IMR-90 (cell line): ENCODE results near the gene TMEM37. TPM values are rescaled to one million over a fixed set of nuclear protein-coding genes. Genes with fewer than 3 reads are reported as not detected.

ENCODE experiments used
- ATAC-seq: fragments of 200-7000 bp; cut with Tn5 transposase; 2 replicates; pipeline ENCODE4 v1.9.1; 2020; ENCODE audit warnings: low read depth, mild to moderate bottlenecking, moderate library complexity
- BruUV-seq: library from RNA; stranded (reverse); fragments of 400-500 nt; replicated peaks from 2 replicates; lab custom pipeline; 2021; lab: Mats Ljungman, UMichigan
- CTCF ChIA-PET: fragments of 300-600 bp; formaldehyde crosslinking; extraction: SDS; loops from one replicate; lab custom pipeline; 2021; ENCODE audit warnings: antibody characterized with exemption; lab: Yijun Ruan, JAX
- POLR2A ChIA-PET: fragments of 300-600 bp; sonication (Branson Sonifier 250); formaldehyde crosslinking; loops from one replicate; lab custom pipeline; 2022; ENCODE audit warnings: antibody characterized with exemption; ENCODE audit not compliant: unreplicated experiment; lab: Charles Lee
- DNase-seq: peaks from one replicate; pipeline ENCODE4 v3.0.0; 2013
- H2AFZ ChIP-seq: replicated peaks from 2 replicates; pipeline ENCODE3; 2013; ENCODE audit warnings: low read length, mild to moderate bottlenecking; ENCODE audit not compliant: poor library complexity
- H2AK5ac ChIP-seq: 2 replicates; pipeline ENCODE4 v1.6.1; 2013; ENCODE audit warnings: low read depth, low read length, inconsistent platforms
- H2AK9ac ChIP-seq: replicated peaks from 2 replicates; pipeline ENCODE3; 2013; ENCODE audit warnings: mild to moderate bottlenecking, low read depth, low read length, moderate library complexity; ENCODE audit not compliant: poor library complexity
- H2BK120ac ChIP-seq: 2 replicates; pipeline ENCODE4 v1.6.1; 2013; ENCODE audit warnings: low read depth, low read length, inconsistent platforms
- H2BK15ac ChIP-seq: 3 replicates; pipeline ENCODE4 v1.6.1; 2013; ENCODE audit warnings: low read depth, low read length, inconsistent platforms
- H2BK20ac ChIP-seq: 2 replicates; pipeline ENCODE4 v1.6.1; 2013; ENCODE audit warnings: low read depth, mild to moderate bottlenecking, inconsistent platforms, low read length, moderate library complexity
- H2BK5ac ChIP-seq: 2 replicates; pipeline ENCODE4 v1.6.1; 2013; ENCODE audit warnings: mild to moderate bottlenecking, low read depth, low read length, inconsistent platforms; ENCODE audit not compliant: poor library complexity, severe bottlenecking
- H3K14ac ChIP-seq: replicated peaks from 2 replicates; pipeline ENCODE4 v1.6.1; 2013; ENCODE audit warnings: low read depth, low read length, inconsistent platforms
- H3K18ac ChIP-seq: 2 replicates; pipeline ENCODE4 v1.6.1; 2013; ENCODE audit warnings: low read depth, low read length, control low read depth
- H3K23ac ChIP-seq: 2 replicates; pipeline ENCODE4 v1.6.1; 2013; ENCODE audit warnings: low read depth, low read length, inconsistent platforms
- H3K27ac ChIP-seq: 2 replicates; pipeline ENCODE4 v1.5.1; 2013; ENCODE audit warnings: mild to moderate bottlenecking, control low read depth, low read length; ENCODE audit not compliant: insufficient read depth
- H3K27me3 ChIP-seq: 2 replicates; pipeline ENCODE4 v1.6.1; 2013; ENCODE audit warnings: low read length; ENCODE audit not compliant: control insufficient read depth, insufficient read depth
- H3K36me3 ChIP-seq: 2 replicates; pipeline ENCODE4 v1.6.1; 2013; ENCODE audit warnings: low read length, mixed read lengths; ENCODE audit not compliant: control insufficient read depth, insufficient read depth
- H3K4ac ChIP-seq: 2 replicates; pipeline ENCODE4 v1.6.1; 2013; ENCODE audit warnings: low read depth, low read length, inconsistent platforms
- H3K4me1 ChIP-seq: 2 replicates; pipeline ENCODE4 v1.6.1; 2013; ENCODE audit warnings: low read length, mixed read lengths; ENCODE audit not compliant: control insufficient read depth, insufficient read depth
- H3K4me2 ChIP-seq: 2 replicates; pipeline ENCODE4 v1.6.1; 2013; ENCODE audit warnings: low read depth, mild to moderate bottlenecking, control low read depth, low read length, moderate library complexity
- H3K4me3 ChIP-seq: 2 replicates; pipeline ENCODE4 v1.5.1; 2013; ENCODE audit warnings: low read depth, mild to moderate bottlenecking, control low read depth, low read length, moderate library complexity; ENCODE audit not compliant: insufficient read depth
- H3K56ac ChIP-seq: 2 replicates; pipeline ENCODE4 v1.6.1; 2013; ENCODE audit warnings: low read length, inconsistent platforms; ENCODE audit not compliant: insufficient read depth; ENCODE audit errors: extremely low read depth
- H3K79me1 ChIP-seq, 2 experiments: 2 replicates each; pipeline ENCODE4 v1.6.1; 2013; ENCODE audit warnings: low read length in 2 of 2, inconsistent platforms in 1 of 2, low read depth in 1 of 2
- H3K9ac ChIP-seq: 2 replicates; pipeline ENCODE4 v1.6.1; 2013; ENCODE audit warnings: low read depth, low read length, control low read depth
- H3K9me1 ChIP-seq: 2 replicates; pipeline ENCODE4 v1.6.1; 2013; ENCODE audit warnings: low read length, inconsistent platforms; ENCODE audit not compliant: insufficient read depth
- H3K9me3 ChIP-seq: 2 replicates; pipeline ENCODE4 v1.6.1; 2013; ENCODE audit warnings: low read length; ENCODE audit not compliant: control insufficient read depth, insufficient read depth
- H4K20me1 ChIP-seq: 2 replicates; pipeline ENCODE4 v1.6.1; 2013; ENCODE audit warnings: low read length, inconsistent platforms; ENCODE audit not compliant: insufficient read depth
- H4K5ac ChIP-seq: 2 replicates; pipeline ENCODE4 v1.6.1; 2013; ENCODE audit warnings: mild to moderate bottlenecking, low read depth, low read length, control low read depth
- H4K8ac ChIP-seq, 2 experiments: 2 replicates each; pipeline ENCODE4 v1.6.1; 2013; ENCODE audit warnings: low read depth in 2 of 2, low read length in 2 of 2, control low read depth in 1 of 2, inconsistent platforms in 1 of 2
- H4K91ac ChIP-seq: 2 replicates; pipeline ENCODE4 v1.6.1; 2013; ENCODE audit warnings: low read depth, low read length, inconsistent platforms; ENCODE audit not compliant: insufficient read depth
- BHLHE40 ChIP-seq: fragments of 150-350 bp; IDR thresholded peaks from 2 replicates; pipeline ENCODE4 v1.6.1; 2016; ENCODE audit warnings: mild to moderate bottlenecking, low read depth, low read length
- CEBPB ChIP-seq: IDR thresholded peaks from 2 replicates; pipeline ENCODE4 v1.6.1; 2012; ENCODE audit warnings: low read depth, low read length, improper control_type of control experiment
- CHD1 ChIP-seq: IDR thresholded peaks from 2 replicates; pipeline ENCODE4 v1.6.1; 2012; ENCODE audit warnings: low read depth, low read length, improper control_type of control experiment
- CTCF ChIP-seq: conservative IDR thresholded peaks from 2 replicates; pipeline ENCODE4 v1.5.1; 2012; ENCODE audit warnings: mild to moderate bottlenecking, low read depth, low read length, improper control_type of control experiment
- FOS ChIP-seq: fragments of 150-350 bp; IDR thresholded peaks from 2 replicates; pipeline ENCODE4 v1.6.1; 2016; ENCODE audit warnings: low read depth, low read length
- MAFK ChIP-seq: IDR thresholded peaks from 2 replicates; pipeline ENCODE4 v1.6.1; 2012; ENCODE audit warnings: low read depth, low read length, improper control_type of control experiment
- MAZ ChIP-seq: IDR thresholded peaks from 2 replicates; pipeline ENCODE4 v1.6.1; 2012; ENCODE audit warnings: low read depth, mild to moderate bottlenecking, low read length, improper control_type of control experiment, moderate library complexity, borderline replicate concordance
- MXI1 ChIP-seq: IDR thresholded peaks from 2 replicates; pipeline ENCODE4 v1.6.1; 2012; ENCODE audit warnings: low read depth, mild to moderate bottlenecking, low read length, moderate library complexity, borderline replicate concordance
- NFE2L2 ChIP-seq: fragments of 150-350 bp; IDR thresholded peaks from 2 replicates; pipeline ENCODE4 v1.6.1; 2016; ENCODE audit warnings: low read depth, mild to moderate bottlenecking, low read length
- POLR2A ChIP-seq: IDR thresholded peaks from 2 replicates; pipeline ENCODE4 v1.6.1; 2012; ENCODE audit warnings: mild to moderate bottlenecking, low read depth, low read length
- RAD21 ChIP-seq: IDR thresholded peaks from 2 replicates; pipeline ENCODE4 v1.6.1; 2012; ENCODE audit warnings: low read length, improper control_type of control experiment
- RCOR1 ChIP-seq: IDR thresholded peaks from 2 replicates; pipeline ENCODE4 v1.6.1; 2012; ENCODE audit warnings: mild to moderate bottlenecking, low read length, improper control_type of control experiment; ENCODE audit not compliant: insufficient replicate concordance
- RFX5 ChIP-seq: IDR thresholded peaks from 2 replicates; pipeline ENCODE4 v1.8.0; 2012; ENCODE audit warnings: low read depth, mild to moderate bottlenecking, low read length, moderate library complexity
- SMC3 ChIP-seq: fragments of 150-350 bp; IDR thresholded peaks from 2 replicates; pipeline ENCODE4 v1.6.1; 2016; ENCODE audit warnings: low read depth, mild to moderate bottlenecking, antibody characterized with exemption, low read length, moderate library complexity
- USF2 ChIP-seq: fragments of 150-350 bp; IDR thresholded peaks from 2 replicates; pipeline ENCODE4 v1.6.1; 2017; ENCODE audit warnings: mild to moderate bottlenecking, antibody characterized with exemption, low read length, low read depth
- WGBS, 2 experiments: methylation state at CpG; one replicate each; pipeline versions ENCODE4 v1.1.5 to v1.1.7; 2013; ENCODE audit warnings: missing lambda C conversion rate in 2 of 2; ENCODE audit not compliant: insufficient read length in 1 of 2; ENCODE audit errors: extremely low coverage in 2 of 2; 5-methylcytosine and 5-hydroxymethylcytosine counted together
- dilution Hi-C: fragments of 300-500 bp; cut with HindIII; formaldehyde crosslinking; loops from one replicate; pipeline ENCODE4 v1.14.3; 2018; ENCODE audit warnings: low sequenced_read_pairs; ENCODE audit not compliant: unreplicated experiment
- in situ Hi-C: fragments of 300-500 bp; cut with MboI; formaldehyde crosslinking; loops from 3 replicates; pipeline ENCODE4 v1.14.3; 2019; ENCODE audit warnings: low sequenced_read_pairs, inconsistent platforms, mixed read lengths
- intact Hi-C: fragments of 100-400 bp; cut with micrococcal nuclease; formaldehyde crosslinking; loops from 2 replicates; pipeline ENCODE4 v1.10.0; 2022
- polyA plus RNA-seq, 3 experiments: library from polyadenylated mRNA; depleted of rRNA; stranded (reverse); fragments of >200 nt; gene quantifications; 2 replicates each; pipeline ENCODE4 v1.2.3, GENCODE V29; 2012; ENCODE audit warnings: low replicate concordance in 1 of 3
- total RNA-seq: library from RNA; depleted of rRNA; stranded (reverse); fragments of >200 nt; gene quantifications from 2 replicates; pipeline ENCODE4 v1.2.3, GENCODE V29; 2012
- TF ChIP-seq, protein P1 (sequence below): fragments of 150-350 bp; IDR thresholded peaks from 2 replicates; pipeline ENCODE4 v1.6.1; 2016; ENCODE audit warnings: low read depth, mild to moderate bottlenecking, low read length, moderate library complexity, borderline replicate concordance

The TMEM37 gene
- total and polyA plus RNA-seq, 2 of the 4 experiments (the other 2 are of a cell fraction): under 0.01 to 0.39 TPM

GRCh38 chr2:119469661-119470297, 38.1 kb downstream of the TMEM37 start:
- intact Hi-C loops (no loop called here), in situ Hi-C loops (loop anchor here (5.0 kb wide), 1 partner anchor 52 kb away; no protein-coding TSS in a partner anchor), dilution Hi-C loops (no loop called here)
- H2AK5ac ChIP-seq: no peak overlapping the region
- no peak overlapping the region for H3K4me2 ChIP-seq
- H3K4me3 ChIP-seq: no peak overlapping the region
- no peaks in the 10 kb centered on the region for H3K9me1 ChIP-seq
- H2BK20ac ChIP-seq: no peak overlapping the region
- no peak overlapping the region for H2BK5ac ChIP-seq
- H3K56ac ChIP-seq: no peak overlapping the region
- no peaks in the 10 kb centered on the region for H4K20me1 ChIP-seq
- H2BK15ac ChIP-seq: no peak overlapping the region
- DNase-seq: no peak
- no peaks in the 10 kb centered on the region for H3K4me1 ChIP-seq
- no TSS peak for BruUV-seq
- H2AFZ ChIP-seq: no peak overlapping the region
- H3K27ac ChIP-seq: no peak overlapping the region
- H3K18ac ChIP-seq: no peak overlapping the region
- no peaks in the 10 kb centered on the region for H3K36me3 ChIP-seq
- no peaks in the 10 kb centered on the region for H3K79me1 ChIP-seq
- no peak overlapping the region for H3K4ac ChIP-seq
- no peak for TF ChIP-seq SMC3
- TF ChIP-seq NFE2L2: no peak
- TF ChIP-seq CEBPB: no peak
- TF ChIP-seq, protein P1, sequence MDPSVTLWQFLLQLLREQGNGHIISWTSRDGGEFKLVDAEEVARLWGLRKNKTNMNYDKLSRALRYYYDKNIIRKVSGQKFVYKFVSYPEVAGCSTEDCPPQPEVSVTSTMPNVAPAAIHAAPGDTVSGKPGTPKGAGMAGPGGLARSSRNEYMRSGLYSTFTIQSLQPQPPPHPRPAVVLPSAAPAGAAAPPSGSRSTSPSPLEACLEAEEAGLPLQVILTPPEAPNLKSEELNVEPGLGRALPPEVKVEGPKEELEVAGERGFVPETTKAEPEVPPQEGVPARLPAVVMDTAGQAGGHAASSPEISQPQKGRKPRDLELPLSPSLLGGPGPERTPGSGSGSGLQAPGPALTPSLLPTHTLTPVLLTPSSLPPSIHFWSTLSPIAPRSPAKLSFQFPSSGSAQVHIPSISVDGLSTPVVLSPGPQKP: no peak
- no peak for TF ChIP-seq MAZ
- no peak for TF ChIP-seq USF2
- no peak for TF ChIP-seq RCOR1
- TF ChIP-seq MAFK: no peak
- TF ChIP-seq POLR2A: no peak
- no peak for TF ChIP-seq CHD1
- TF ChIP-seq FOS: no peak
- TF ChIP-seq RAD21: no peak
- TF ChIP-seq BHLHE40: no peak
- TF ChIP-seq CTCF: no peak
- TF ChIP-seq MXI1: no peak
- TF ChIP-seq RFX5: no peak
- no peak overlapping the region for H2AK9ac ChIP-seq
- H4K8ac ChIP-seq: no peak overlapping the region
- H3K27me3 ChIP-seq: peaks cover 4% of the 10 kb centered on the region
- no peak overlapping the region for H3K9ac ChIP-seq
- no peak overlapping the region for H3K14ac ChIP-seq
- ChIA-PET CTCF (no interaction called here), POLR2A (no interaction called here)
- no peak overlapping the region for H2BK120ac ChIP-seq
- WGBS, 2 experiments: no CpG with 5 or more reads among the region's 2 CpGs
- no peak overlapping the region for H4K5ac ChIP-seq
- H3K9me3 ChIP-seq: no peaks in the 10 kb centered on the region
- no peak overlapping the region for H3K23ac ChIP-seq
- no peak overlapping the region for H4K91ac ChIP-seq
- no peak for ATAC-seq
